ENCODE measurements around the gene DPEP2NB.
"Not testable (repeated sequence)": the region's sequence is repeated elsewhere in the genome, so short reads cannot be mapped to it uniquely, and the experiment has no call there.

Gene DPEP2NB

DNA sequence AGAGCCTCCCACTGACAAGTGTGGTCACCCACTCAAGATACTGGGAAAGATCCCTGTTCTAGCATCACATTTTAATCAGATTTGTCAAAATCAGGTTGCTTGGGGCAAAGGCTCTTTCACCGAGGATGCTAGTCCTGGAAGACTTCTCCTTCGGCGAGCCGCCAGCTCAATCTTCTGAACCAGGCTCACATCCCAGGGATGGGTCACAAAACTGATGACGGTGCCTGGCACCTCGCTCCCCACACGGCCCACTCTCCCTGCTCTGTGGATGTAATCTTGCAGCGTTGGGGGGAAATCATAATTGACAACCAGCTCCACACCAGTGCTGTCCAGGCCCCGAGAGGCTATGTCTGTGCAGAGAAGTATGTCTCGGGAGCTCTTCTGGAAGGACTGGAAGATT lies 5.8 kb upstream of the DPEP2NB start:
- DNase-seq (ENCODE audit: low read depth): no peak

DNA sequence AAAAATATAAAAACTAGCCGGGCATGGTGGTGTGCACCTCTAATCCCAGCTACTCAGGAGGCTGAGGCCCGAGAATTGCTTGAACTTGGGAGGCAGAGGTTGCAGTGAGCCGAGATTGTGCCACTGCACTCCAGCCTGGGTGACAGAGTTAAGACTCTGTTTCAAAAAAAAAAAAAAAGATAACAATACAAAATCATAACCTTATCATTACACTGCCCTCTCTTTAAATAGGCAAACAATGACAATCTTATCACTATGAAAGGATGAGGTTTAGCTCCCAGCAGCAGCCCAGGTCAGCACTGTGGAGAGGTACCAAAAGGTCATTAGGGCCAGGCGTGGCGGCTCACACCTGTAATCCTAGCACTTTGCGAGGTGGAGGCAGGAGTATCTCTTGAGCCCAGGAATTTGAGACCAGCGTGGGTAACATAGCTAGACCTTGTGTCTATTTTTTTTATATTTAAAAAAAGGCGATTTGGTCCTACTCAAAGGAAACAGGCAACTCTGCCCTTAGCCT lies 3.5 kb upstream of the DPEP2NB start:
- DNase-seq (ENCODE audit: low read depth): no peak
- H3K4me3 ChIP-seq (ENCODE audit: control insufficient read depth, low read depth, low read length): no peak overlapping the region
- TF ChIP-seq, protein P1, sequence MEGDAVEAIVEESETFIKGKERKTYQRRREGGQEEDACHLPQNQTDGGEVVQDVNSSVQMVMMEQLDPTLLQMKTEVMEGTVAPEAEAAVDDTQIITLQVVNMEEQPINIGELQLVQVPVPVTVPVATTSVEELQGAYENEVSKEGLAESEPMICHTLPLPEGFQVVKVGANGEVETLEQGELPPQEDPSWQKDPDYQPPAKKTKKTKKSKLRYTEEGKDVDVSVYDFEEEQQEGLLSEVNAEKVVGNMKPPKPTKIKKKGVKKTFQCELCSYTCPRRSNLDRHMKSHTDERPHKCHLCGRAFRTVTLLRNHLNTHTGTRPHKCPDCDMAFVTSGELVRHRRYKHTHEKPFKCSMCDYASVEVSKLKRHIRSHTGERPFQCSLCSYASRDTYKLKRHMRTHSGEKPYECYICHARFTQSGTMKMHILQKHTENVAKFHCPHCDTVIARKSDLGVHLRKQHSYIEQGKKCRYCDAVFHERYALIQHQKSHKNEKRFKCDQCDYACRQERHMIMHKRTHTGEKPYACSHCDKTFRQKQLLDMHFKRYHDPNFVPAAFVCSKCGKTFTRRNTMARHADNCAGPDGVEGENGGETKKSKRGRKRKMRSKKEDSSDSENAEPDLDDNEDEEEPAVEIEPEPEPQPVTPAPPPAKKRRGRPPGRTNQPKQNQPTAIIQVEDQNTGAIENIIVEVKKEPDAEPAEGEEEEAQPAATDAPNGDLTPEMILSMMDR (IDR thresholded peaks at IDR 0.05; ENCODE audit: control insufficient read depth, insufficient read depth, low read depth, low read length, missing control alignments): no peak

More for the DNA sequence above, 5.8 kb upstream of the DPEP2NB start:
- H3K4me3 ChIP-seq (ENCODE audit: control insufficient read depth, low read depth, low read length): no peak overlapping the region
- TF ChIP-seq, protein P1 (IDR thresholded peaks at IDR 0.05; ENCODE audit: control insufficient read depth, insufficient read depth, low read depth, low read length, missing control alignments): no peak

DNA sequence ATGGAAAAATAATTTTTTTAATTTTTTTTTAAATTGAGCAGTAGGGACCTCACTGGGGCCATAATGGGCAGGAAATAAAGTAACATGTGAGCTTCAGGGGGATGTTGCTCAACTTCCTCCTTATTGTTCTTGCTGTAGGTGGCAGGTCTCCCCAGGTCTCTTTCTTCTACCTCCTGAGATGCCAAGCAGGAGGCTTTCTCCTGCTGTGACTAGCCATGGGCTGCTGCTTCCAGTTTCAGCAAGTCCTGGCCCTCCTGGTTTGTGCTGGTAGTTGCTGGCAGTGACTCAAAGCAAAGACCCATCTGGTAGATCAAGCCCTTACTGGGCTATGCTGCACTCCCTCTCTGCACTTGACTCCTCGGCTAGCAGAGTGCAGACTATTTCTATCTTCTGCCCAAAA lies 2.3 kb downstream of the DPEP2NB start:
- TF ChIP-seq, protein P1 (IDR thresholded peaks at IDR 0.05; ENCODE audit: control insufficient read depth, insufficient read depth, low read depth, low read length, missing control alignments): no peak
- no peak for DNase-seq (ENCODE audit: low read depth)
- H3K4me3 ChIP-seq (ENCODE audit: control insufficient read depth, low read depth, low read length): no peak overlapping the region

DNA sequence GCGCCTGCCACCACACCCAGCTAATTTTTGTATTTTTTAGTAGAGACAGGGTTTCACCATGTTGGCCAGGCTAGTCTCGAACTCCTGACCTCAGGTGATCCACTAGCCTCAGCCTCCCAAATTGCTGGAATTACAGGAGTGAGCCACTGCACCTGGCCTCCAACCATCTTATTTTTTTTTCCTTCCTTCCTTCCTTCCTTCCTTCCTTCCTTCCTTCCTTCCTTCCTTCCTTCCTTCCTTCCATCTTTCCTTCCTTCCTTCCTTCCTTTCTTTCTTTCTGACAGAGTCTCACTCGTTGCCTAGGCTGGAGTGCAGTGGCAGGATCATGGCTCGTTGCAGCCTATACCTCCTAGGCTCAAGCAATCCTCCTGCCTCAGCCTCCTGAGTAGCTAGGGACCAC lies 5.8 kb downstream of the DPEP2NB start:
- H3K4me3 ChIP-seq (ENCODE audit: control insufficient read depth, low read depth, low read length); DNase-seq (ENCODE audit: low read depth): not testable (repeated sequence)

DNA sequence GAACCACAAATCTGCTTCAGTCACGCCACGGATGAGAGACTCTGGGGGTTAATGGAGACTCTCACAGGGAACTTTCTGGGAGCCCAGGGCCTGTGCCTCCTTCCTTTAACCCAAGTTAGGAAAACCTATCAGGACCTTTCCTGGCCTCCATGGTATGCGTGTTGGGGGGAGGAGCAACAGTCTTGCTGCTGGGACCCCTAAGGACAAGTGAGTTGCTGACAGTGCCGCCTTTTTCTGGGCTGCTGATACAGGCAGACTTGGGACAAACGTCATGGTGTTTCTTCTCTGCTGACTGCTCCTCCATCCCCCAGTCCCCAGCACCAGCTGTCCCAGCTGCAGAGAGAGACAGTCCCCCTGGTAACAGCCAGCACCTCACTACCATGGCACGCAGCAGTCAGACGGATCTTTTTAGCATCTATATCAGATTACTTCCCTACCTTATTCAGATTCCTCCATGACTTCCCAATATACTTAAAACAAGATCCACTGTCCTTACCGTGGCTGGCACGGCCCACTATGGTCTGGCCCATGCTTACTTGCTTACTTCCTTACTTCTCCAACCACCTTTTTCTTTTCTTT lies 6.5 kb downstream of the DPEP2NB start:
- DNase-seq (ENCODE audit: low read depth): no peak
- TF ChIP-seq, protein P1 (IDR thresholded peaks at IDR 0.05; ENCODE audit: control insufficient read depth, insufficient read depth, low read depth, low read length, missing control alignments): no peak

DNA sequence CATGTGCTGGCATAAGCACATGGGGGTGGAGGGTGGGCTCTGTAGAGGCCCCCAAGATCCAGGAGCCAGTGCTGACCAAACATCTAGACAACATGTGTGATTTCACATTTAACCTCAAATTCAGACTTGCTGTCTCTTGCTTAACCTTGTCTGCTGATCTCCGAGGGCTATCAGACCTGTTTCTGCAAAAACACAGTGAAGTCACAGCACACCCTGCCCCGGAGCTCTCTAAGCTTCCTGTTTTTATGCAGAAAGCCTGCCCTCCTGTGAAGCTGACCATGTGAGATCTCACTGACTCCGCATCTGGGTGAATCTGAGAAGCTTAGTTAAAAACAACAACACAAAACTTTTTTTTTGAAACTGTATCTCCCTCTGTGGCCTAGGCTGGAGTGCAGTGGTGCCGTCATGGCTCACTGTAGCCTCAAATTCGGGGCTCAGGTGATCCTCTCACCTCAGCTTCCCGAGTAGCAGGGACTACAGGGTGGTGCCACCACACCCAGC lies 9.9 kb downstream of the DPEP2NB start:
- TF ChIP-seq, protein P1 (IDR thresholded peaks at IDR 0.05; ENCODE audit: control insufficient read depth, insufficient read depth, low read depth, low read length, missing control alignments): no peak
- no peak for DNase-seq (ENCODE audit: low read depth)
- H3K4me3 ChIP-seq (ENCODE audit: control insufficient read depth, low read depth, low read length): no peak overlapping the region

More for the DNA sequence above, 6.5 kb downstream of the DPEP2NB start:
- H3K4me3 ChIP-seq (ENCODE audit: control insufficient read depth, low read depth, low read length): no peak overlapping the region

DNA sequence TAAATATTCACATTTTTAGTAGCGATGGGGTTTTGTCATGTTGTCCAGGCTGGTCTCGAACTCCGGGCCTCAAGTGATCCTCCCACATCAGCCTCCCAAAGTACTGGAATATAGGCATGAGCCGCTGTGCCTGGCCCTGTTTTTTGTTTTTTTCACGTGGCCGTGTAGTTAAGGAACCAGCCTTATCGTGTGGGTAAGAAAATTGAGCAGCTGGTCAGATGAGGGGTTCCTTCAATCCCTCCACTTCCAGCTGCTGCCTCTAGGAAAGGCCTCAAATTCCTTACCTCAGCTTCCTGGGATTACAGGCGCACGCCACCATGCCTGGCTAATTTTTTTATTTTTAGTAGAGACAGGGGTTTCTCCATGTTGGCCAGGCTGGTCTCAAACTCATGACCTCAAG lies 10.5 kb downstream of the DPEP2NB start:
- no peak overlapping the region for H3K4me3 ChIP-seq (ENCODE audit: control insufficient read depth, low read depth, low read length)
- TF ChIP-seq, protein P1 (IDR thresholded peaks at IDR 0.05; ENCODE audit: control insufficient read depth, insufficient read depth, low read depth, low read length, missing control alignments): no peak
- DNase-seq (ENCODE audit: low read depth): no peak
